Hepatocyte (in vitro differentiated cells): ENCODE data around the gene RTN4RL1.

Source experiments
- EZH2 ChIP-seq: fragments of 200-600 bp; sonication (generic); IDR thresholded peaks from 2 replicates; pipeline ENCODE4 v1.6.1; 2016; ENCODE audit warnings: antibody characterized with exemption, mild to moderate bottlenecking, borderline replicate concordance
- TF ChIP-seq, protein P1 (sequence below): fragments of 200-600 bp; sonication (generic); IDR thresholded peaks from 2 replicates; pipeline ENCODE4 v1.5.1; 2016; ENCODE audit warnings: antibody characterized with exemption, mild to moderate bottlenecking; ENCODE audit not compliant: poor library complexity

DNA sequence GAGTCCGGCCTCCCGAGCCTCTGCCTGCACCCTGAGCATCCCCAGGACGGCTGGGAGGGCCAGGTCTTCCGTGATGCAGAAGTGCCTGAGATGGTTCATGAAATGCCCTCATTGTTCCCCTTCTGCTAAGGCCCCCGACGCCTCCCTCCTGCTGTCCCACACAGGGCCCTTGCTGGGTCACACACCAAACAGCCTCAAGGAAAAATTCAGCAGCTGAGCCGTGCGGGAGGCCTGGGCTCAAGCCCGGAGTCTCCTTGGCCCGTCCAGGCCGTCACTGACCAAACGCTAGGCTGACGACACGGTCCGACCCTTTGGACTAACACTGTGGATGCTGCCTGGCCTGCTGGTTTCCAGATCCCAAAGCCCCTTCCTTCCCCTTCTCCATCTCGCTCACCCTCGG, 90.2 kb downstream of the RTN4RL1 start:
- TF ChIP-seq EZH2 = no peak
- TF ChIP-seq, protein P1, sequence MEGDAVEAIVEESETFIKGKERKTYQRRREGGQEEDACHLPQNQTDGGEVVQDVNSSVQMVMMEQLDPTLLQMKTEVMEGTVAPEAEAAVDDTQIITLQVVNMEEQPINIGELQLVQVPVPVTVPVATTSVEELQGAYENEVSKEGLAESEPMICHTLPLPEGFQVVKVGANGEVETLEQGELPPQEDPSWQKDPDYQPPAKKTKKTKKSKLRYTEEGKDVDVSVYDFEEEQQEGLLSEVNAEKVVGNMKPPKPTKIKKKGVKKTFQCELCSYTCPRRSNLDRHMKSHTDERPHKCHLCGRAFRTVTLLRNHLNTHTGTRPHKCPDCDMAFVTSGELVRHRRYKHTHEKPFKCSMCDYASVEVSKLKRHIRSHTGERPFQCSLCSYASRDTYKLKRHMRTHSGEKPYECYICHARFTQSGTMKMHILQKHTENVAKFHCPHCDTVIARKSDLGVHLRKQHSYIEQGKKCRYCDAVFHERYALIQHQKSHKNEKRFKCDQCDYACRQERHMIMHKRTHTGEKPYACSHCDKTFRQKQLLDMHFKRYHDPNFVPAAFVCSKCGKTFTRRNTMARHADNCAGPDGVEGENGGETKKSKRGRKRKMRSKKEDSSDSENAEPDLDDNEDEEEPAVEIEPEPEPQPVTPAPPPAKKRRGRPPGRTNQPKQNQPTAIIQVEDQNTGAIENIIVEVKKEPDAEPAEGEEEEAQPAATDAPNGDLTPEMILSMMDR = no peak
